Right lobe of liver (tissue), 6 donors: ENCODE results near the gene FLII. TPM values are rescaled to one million over a fixed set of nuclear protein-coding genes. Genes with fewer than 3 reads are reported as not detected.

Experiments used
- ATAC-seq, 4 donors: fragments of 200-7000 bp; cut with Tn5 transposase; one replicate each; pipeline ENCODE4 v1.9.1; 2020; ENCODE audit warnings: mild to moderate bottlenecking in 4 of 4, moderate library complexity in 4 of 4
- DNase-seq, 3 donors: peaks; one replicate each; pipeline ENCODE4 v3.0.0-alpha.2; 2020
- H3K27ac ChIP-seq, 3 donors: fragments of 200-600 bp; one replicate each; pipeline ENCODE4 v1.8.0; 2022
- H3K27me3 ChIP-seq, 2 donors: fragments of 200-600 bp; one replicate each; pipeline ENCODE4 v1.8.0; 2022
- H3K36me3 ChIP-seq, 4 donors: fragments of 200-600 bp; sonication (generic) in 1 of 4; one replicate each; pipeline versions ENCODE4 v1.5.1 to v1.8.0; 2017 to 2022; ENCODE audit warnings: control low read depth in 1 of 4
- H3K4me1 ChIP-seq, 4 donors: fragments of 200-600 bp; sonication (generic) in 1 of 4; one replicate each; pipeline versions ENCODE4 v1.5.1 to v1.8.0; 2017 to 2022; ENCODE audit warnings: control low read depth in 1 of 4
- H3K4me3 ChIP-seq, 3 donors: fragments of 200-600 bp; one replicate each; pipeline ENCODE4 v1.8.0; 2022
- H3K9me3 ChIP-seq, 4 donors: fragments of 200-600 bp; sonication (generic) in 1 of 4; one replicate each; pipeline versions ENCODE4 v1.5.1 to v1.8.0; 2017 to 2022; ENCODE audit warnings: control low read depth in 1 of 4
- POLR2A ChIP-seq: fragments of 450-650 bp; IDR thresholded peaks from one replicate; pipeline ENCODE4 v1.6.1; 2017; ENCODE audit warnings: antibody characterized with exemption, mild to moderate bottlenecking
- WGBS: methylation state at CpG from one replicate; pipeline ENCODE4 v1.1.6; 2018; ENCODE audit warnings: low coverage, low lambda C conversion rate; ENCODE audit not compliant: insufficient coverage; ENCODE audit errors: missing lambda C conversion rate; 5-methylcytosine and 5-hydroxymethylcytosine counted together
- intact Hi-C, 2 donors: fragments of 100-400 bp; cut with DNase I; formaldehyde crosslinking; loops; one replicate each; pipeline versions ENCODE4 v1.11.2 to v1.14.1; 2022
- total RNA-seq, 6 experiments: library from RNA; depleted of rRNA in 2 of 6; stranded (reverse); fragments of >200 nt in 2 of 6; fragmentation: NEBNext Ultra II Directional in 3 of 6; extraction: Animal tissue kit (Norgen Biotek cat#: 25700) in 3 of 6; gene quantifications; one replicate each; pipeline versions ENCODE4 v1.1.0 to v1.2.4, GENCODE V29; 2016 to 2023
- TF ChIP-seq, protein P1 (sequence below), 4 donors: fragments of 200-600 bp in 3 of 4; fragments of 450-650 bp in 1 of 4; IDR thresholded peaks; one replicate each; pipeline versions ENCODE4 v1.5.1 to v1.8.0; 2016 to 2022; ENCODE audit warnings: antibody characterized with exemption in 4 of 4, mild to moderate bottlenecking in 2 of 4
- donor health status: DM: no; HTN: yes; CAD: no.
- donor health status: DM: no; HTN: no; CAD: no.
- donor health status: DM: no; HTN: no; CAD: no.
- donor health status: DM: no; HTN: yes; CAD: no.
- donor health status: DM: no; HTN: yes; CAD: no.

The FLII gene
- total RNA-seq, 6 experiments from 2014 or later: 89.0 to 171 (median 116) TPM

DNA sequence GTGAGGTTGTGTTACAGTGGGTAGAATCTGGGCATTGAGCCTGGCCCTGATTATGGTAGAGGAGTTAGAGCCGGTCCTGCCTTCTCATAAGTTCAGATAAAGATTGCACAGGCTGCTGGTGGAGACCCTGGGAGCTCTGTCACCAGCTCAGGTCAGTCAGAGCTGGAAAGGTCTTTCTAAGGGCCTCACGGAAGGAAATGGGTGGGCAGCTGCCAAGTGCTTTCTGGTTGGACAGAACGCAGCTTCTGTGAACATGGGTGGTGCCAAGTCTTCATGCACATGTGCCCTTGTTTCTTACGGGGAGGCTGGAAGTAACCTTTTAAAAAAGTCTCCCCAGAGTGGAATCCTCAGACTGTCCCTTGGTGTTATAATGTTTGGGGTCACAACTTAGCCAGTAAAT lies 60.0 kb downstream of the FLII start:
- H3K9me3 ChIP-seq: no peaks in the 10 kb centered on the region
- TF ChIP-seq POLR2A: no peak
- TF ChIP-seq, protein P1, sequence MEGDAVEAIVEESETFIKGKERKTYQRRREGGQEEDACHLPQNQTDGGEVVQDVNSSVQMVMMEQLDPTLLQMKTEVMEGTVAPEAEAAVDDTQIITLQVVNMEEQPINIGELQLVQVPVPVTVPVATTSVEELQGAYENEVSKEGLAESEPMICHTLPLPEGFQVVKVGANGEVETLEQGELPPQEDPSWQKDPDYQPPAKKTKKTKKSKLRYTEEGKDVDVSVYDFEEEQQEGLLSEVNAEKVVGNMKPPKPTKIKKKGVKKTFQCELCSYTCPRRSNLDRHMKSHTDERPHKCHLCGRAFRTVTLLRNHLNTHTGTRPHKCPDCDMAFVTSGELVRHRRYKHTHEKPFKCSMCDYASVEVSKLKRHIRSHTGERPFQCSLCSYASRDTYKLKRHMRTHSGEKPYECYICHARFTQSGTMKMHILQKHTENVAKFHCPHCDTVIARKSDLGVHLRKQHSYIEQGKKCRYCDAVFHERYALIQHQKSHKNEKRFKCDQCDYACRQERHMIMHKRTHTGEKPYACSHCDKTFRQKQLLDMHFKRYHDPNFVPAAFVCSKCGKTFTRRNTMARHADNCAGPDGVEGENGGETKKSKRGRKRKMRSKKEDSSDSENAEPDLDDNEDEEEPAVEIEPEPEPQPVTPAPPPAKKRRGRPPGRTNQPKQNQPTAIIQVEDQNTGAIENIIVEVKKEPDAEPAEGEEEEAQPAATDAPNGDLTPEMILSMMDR (IDR thresholded peaks at IDR 0.05): no peak
- peaks cover 0 to 15% (median 7%) of the 10 kb centered on the region in 4 donors for H3K4me1 ChIP-seq
- 60% methylated on average over 2 of the region's 4 CpGs for WGBS
- intact Hi-C loops: no loop called here
- no peak overlapping the region for H3K27ac ChIP-seq
- ATAC-seq (no peak), DNase-seq (no peak)
- no peak overlapping the region for H3K4me3 ChIP-seq
- H3K36me3 ChIP-seq: peaks cover 0 to 47% (median 21%) of the 10 kb centered on the region in 4 donors
- H3K27me3 ChIP-seq: no peaks in the 10 kb centered on the region

DNA sequence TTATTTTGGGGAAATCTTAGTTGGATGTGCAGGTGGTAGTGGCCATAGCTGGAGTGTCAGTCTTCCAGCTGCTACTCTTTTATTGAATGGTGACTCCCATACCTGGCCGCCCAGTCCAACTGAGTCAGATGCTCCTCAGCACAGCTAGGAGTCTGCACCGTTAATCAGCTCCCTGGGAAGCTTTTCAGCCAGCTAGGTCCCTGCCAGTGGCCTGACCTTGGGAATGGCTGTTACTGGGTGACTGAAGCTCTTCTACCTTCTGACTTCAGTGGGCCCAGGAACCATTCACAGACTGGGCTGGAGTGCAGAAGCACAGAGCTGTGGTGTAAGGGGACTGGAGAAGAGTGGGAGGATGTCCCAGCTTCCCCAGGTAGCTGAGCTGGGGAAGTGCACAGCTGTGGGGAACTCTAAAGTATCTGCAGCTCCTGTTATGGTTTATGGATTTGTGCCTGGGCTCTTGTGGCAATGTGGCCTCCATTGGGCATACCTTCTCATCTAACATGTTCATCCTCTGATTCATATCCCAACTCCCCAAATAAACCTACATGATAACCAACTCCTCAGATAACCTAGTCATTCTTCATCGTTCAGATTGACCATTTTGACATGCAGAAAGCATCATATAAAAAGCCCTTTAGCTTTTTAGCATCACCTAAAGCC lies 60.9 kb downstream of the FLII start:
- H3K4me1 ChIP-seq: peaks cover 0 to 6% (median 3%) of the 10 kb centered on the region in 4 donors
- TF ChIP-seq, protein P1 (IDR thresholded peaks at IDR 0.05): no peak
- no peak for TF ChIP-seq POLR2A
- no peaks in the 10 kb centered on the region for H3K27me3 ChIP-seq
- H3K36me3 ChIP-seq: peaks cover 0 to 47% (median 21%) of the 10 kb centered on the region in 4 donors
- H3K9me3 ChIP-seq: no peaks in the 10 kb centered on the region
- intact Hi-C loops: no loop called here
- no peak overlapping the region for H3K4me3 ChIP-seq
- DNase-seq (no peak), ATAC-seq (no peak)
- no peak overlapping the region for H3K27ac ChIP-seq
- WGBS: 100% methylated on average over 1 of the region's 3 CpGs

DNA sequence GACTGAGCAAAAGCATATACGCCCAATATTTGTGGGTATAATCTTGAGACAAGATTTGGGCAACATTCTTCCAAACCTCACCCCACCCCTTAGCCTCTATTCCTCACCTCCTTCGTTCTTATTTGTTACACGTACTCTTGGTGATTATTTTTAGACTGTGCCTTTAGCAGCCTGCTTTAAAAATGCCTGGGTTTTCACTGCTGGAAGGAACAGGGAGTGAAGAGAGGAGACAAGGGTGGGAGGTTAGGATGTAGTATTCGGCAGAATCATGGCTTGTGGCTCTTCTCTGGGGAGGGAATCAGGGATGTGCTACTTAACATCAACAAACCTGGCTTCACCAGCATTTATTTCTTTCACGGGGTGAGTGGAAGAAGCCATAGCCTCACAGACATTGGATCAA lies 63.3 kb downstream of the FLII start:
- no peak overlapping the region for H3K4me3 ChIP-seq
- no peak overlapping the region for H3K27ac ChIP-seq
- H3K36me3 ChIP-seq: peaks cover 0 to 47% (median 21%) of the 10 kb centered on the region in 4 donors
- no peak for DNase-seq
- TF ChIP-seq POLR2A: no peak
- TF ChIP-seq, protein P1 (IDR thresholded peaks at IDR 0.05): no peak
- peaks cover 0 to 24% (median 6%) of the 10 kb centered on the region in 4 donors for H3K4me1 ChIP-seq
- no peaks in the 10 kb centered on the region for H3K27me3 ChIP-seq
- intact Hi-C loops: no loop called here
- ATAC-seq: no peak
- H3K9me3 ChIP-seq: no peaks in the 10 kb centered on the region
- WGBS: 83% methylated on average over 5 of the region's 5 CpGs

Other genes starting within 250 kb of the FLII start
- gene ATPAF2, start 219.6 kb downstream of the FLII start, total RNA-seq: 10 to 100 TPM; 17.2 to 21.0 (median 19.2) TPM
- 1 to 10 TPM; 4.8 to 6.1 (median 5.3) TPM for gene GID4, start 219.3 kb downstream of the FLII start, total RNA-seq
- gene DRG2, start 170.8 kb downstream of the FLII start, total RNA-seq: 10 to 100 TPM; 10.4 to 28.8 (median 17.3) TPM
- gene MYO15A, start 150.0 kb downstream of the FLII start, total RNA-seq: 1 to 10 TPM in 4 of 6 experiments, under 1 TPM in 2; 0.19 to 6.2 (median 1.5) TPM
- 10 to 100 TPM; 57.5 to 71.8 (median 66.1) TPM for gene ALKBH5, start 74.9 kb downstream of the FLII start, total RNA-seq
- 1 to 10 TPM; 2.0 to 8.6 (median 2.8) TPM for gene LLGL1, start 33.1 kb downstream of the FLII start, total RNA-seq
- gene MIEF2, start 1.9 kb upstream of the FLII start, total RNA-seq: 10 to 100 TPM in 1 of 6 experiments, 1 to 10 TPM in 5; 5.9 to 10.6 (median 7.1) TPM
- 10 to 100 TPM; 13.7 to 29.9 (median 20.7) TPM for gene TOP3A, start 56.3 kb upstream of the FLII start, total RNA-seq
- gene SMCR8, start 56.6 kb upstream of the FLII start, total RNA-seq: 1 to 10 TPM; 4.2 to 7.9 (median 6.4) TPM
- gene SHMT1, start 104.8 kb upstream of the FLII start, total RNA-seq: 100 to 1,000 TPM; 208 to 457 (median 284) TPM
- 1 to 10 TPM in 3 of 6 experiments, under 1 TPM in 3; 0.46 to 1.6 (median 1.0) TPM for gene EVPLL, start 119.0 kb upstream of the FLII start, total RNA-seq
- gene LGALS9C, start 218.1 kb upstream of the FLII start, total RNA-seq: 1 to 10 TPM in 1 of 6 experiments, under 1 TPM in 5; 0.16 to 1.6 (median 0.48) TPM